ENCODE data around the gene TUT1.

The TUT1 gene

DNA sequence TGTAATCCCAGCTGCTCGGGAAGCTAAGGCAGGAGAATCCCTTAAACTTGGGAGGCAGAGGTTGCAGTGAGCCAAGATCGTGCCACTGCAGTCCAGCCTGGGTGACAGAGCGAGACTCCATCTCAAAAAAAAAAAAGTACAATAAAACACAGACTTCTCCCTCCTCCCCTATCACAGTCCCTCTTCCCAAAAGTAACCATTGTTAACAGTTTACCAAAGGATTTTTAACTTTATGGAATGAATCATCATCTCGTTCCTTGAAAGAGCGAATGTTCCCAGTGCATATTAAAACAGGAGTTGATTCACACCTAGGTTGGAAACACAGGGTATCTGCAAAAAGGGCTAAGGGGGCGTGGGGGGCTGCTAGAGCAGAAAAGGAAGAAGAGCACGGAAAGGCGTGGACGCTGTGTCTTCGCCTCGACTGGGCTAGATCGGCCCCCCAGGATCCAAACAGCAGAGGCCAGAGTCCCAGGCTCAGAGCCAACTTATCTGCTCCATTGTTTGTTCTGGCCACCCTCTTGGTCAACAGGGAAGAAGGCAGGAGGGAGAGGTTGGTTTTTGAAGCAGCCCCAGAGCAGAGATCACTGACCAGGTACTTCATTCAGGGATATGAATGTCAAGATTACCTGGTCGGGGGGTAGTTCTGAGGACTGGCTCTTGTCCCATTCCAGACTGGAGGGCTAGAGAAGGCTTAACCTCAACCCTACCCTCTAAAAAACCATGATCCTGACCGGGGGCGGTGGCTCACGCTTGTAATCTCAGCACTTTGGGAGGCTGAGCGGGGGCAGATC lies 42.6 kb downstream of the TUT1 start:
- no peak overlapping the region for H2AFZ ChIP-seq (ENCODE audit: low read depth)
- H3K4me2 ChIP-seq = no peak overlapping the region
- no peaks in the 10 kb centered on the region for H4K20me1 ChIP-seq (ENCODE audit: insufficient read depth)
- TF ChIP-seq, protein P1, sequence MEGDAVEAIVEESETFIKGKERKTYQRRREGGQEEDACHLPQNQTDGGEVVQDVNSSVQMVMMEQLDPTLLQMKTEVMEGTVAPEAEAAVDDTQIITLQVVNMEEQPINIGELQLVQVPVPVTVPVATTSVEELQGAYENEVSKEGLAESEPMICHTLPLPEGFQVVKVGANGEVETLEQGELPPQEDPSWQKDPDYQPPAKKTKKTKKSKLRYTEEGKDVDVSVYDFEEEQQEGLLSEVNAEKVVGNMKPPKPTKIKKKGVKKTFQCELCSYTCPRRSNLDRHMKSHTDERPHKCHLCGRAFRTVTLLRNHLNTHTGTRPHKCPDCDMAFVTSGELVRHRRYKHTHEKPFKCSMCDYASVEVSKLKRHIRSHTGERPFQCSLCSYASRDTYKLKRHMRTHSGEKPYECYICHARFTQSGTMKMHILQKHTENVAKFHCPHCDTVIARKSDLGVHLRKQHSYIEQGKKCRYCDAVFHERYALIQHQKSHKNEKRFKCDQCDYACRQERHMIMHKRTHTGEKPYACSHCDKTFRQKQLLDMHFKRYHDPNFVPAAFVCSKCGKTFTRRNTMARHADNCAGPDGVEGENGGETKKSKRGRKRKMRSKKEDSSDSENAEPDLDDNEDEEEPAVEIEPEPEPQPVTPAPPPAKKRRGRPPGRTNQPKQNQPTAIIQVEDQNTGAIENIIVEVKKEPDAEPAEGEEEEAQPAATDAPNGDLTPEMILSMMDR (conservative IDR thresholded peaks at IDR 0.05; ENCODE audit: low read depth, low read length) = no peak
- no peak overlapping the region for H3K9ac ChIP-seq
- no peaks in the 10 kb centered on the region for H3K27me3 ChIP-seq (ENCODE audit: insufficient read depth, low read depth)
- no peak overlapping the region for H3K4me3 ChIP-seq (IDR thresholded peaks at IDR 0.05; ENCODE audit: insufficient read depth, low read depth, low read length)
- peaks cover 28% of the 10 kb centered on the region for H3K79me2 ChIP-seq (ENCODE audit: insufficient read depth, low read depth)
- H3K27ac ChIP-seq = no peak overlapping the region
- H3K36me3 ChIP-seq (ENCODE audit: insufficient read depth) = no peaks in the 10 kb centered on the region
- H3K4me1 ChIP-seq (ENCODE audit: low read depth, poor library complexity, severe bottlenecking) = peaks cover 58% of the 10 kb centered on the region

DNA sequence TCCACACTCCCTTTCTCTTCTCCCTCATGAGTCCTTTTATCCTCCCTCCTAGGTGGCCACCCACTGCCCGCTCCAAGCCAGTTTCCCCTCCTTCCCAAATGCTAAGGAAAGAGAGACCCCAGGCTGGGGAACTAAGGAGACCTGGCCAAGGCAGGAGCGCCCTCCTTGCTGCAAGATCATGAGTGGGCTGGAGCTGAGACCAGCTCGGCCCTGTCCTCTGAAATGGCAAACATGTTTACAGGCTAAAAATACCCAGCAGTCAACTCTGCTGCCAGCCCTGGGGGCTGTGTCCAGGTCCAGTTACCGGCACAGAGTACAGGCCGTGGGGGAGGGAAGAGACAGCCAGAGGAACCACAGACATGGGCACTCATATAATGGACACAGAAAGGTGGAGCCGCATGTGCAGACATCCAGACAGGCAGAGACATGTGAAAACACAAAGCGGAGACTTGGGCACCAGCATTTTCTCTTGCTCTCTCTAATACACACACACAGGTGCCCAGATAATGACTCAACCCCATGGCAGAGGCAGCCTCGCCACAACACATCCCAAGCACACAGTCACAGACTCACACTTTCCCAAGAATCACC lies 43.5 kb downstream of the TUT1 start:
- Histone ChIP-seq H3K27me3 (ENCODE audit: insufficient read depth, low read depth) (no peaks in the 10 kb centered on the region), H3K36me3 (ENCODE audit: insufficient read depth) (no peaks in the 10 kb centered on the region), H2AFZ (ENCODE audit: low read depth) (no peak overlapping the region), H3K9ac (no peak overlapping the region), H3K27ac (no peak overlapping the region), H3K4me2 (no peak overlapping the region), H3K79me2 (ENCODE audit: insufficient read depth, low read depth) (peaks cover 37% of the 10 kb centered on the region), H3K4me1 (ENCODE audit: low read depth, poor library complexity, severe bottlenecking) (peaks cover 55% of the 10 kb centered on the region), H3K4me3 (IDR thresholded peaks at IDR 0.05; ENCODE audit: insufficient read depth, low read depth, low read length) (no peak overlapping the region), H4K20me1 (ENCODE audit: insufficient read depth) (no peaks in the 10 kb centered on the region)
- TF ChIP-seq, protein P1 (conservative IDR thresholded peaks at IDR 0.05; ENCODE audit: low read depth, low read length) = no peak

DNA sequence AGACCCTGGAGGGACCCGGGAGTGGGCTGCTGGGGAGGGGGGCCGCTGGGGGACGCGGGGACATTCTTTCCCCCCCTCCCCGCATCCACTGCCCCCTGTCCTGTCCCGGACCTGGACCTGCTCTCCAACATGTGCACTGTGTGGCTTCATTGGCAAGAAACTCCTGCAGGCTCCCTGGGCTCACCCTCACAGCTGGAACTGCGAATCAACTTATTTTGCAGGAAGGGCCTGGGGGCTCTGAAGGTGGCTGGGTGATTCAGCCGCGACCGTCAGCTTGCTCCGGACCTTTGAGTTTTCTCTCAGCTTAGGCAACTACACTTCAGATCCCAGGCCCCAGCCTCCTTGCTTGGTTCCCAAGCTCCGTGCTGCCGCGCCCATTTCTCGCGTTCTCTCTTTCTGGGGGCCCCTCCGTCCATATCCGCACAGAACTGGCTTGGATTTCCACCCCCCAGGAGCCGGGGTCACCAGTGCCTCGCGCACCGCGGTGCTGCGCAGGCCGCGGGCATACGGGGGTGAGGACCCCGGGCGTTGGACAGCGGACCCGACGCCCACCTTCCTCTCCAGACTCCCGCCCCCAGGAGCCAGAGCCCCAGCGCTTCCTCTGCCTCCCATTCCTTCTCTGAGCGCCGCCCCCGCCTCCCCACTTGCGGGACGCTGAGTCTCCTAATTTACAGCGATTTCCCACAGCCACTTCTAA lies 44.2 kb downstream of the TUT1 start:
- H3K79me2 ChIP-seq (ENCODE audit: insufficient read depth, low read depth) = peaks cover 44% of the 10 kb centered on the region
- TF ChIP-seq, protein P1 (conservative IDR thresholded peaks at IDR 0.05; ENCODE audit: low read depth, low read length) = no peak
- peaks cover 55% of the 10 kb centered on the region for H3K4me1 ChIP-seq (ENCODE audit: low read depth, poor library complexity, severe bottlenecking)
- H3K27me3 ChIP-seq (ENCODE audit: insufficient read depth, low read depth) = no peaks in the 10 kb centered on the region
- peaks cover 3% of the 10 kb centered on the region; the same call in 1 of the 2 replicates for H4K20me1 ChIP-seq (ENCODE audit: insufficient read depth)
- peak overlapping the region; percentile 73; the same call in 1 of the 2 replicates for H3K9ac ChIP-seq
- no peak overlapping the region for H3K4me3 ChIP-seq (IDR thresholded peaks at IDR 0.05; ENCODE audit: insufficient read depth, low read depth, low read length)
- H3K36me3 ChIP-seq (ENCODE audit: insufficient read depth) = no peaks in the 10 kb centered on the region
- H2AFZ ChIP-seq (ENCODE audit: low read depth) = peak overlapping the region; percentile 35; the same call in 1 of the 2 replicates
- peak overlapping the region; percentile 79 for H3K27ac ChIP-seq
- H3K4me2 ChIP-seq = peak overlapping the region; percentile 70

DNA sequence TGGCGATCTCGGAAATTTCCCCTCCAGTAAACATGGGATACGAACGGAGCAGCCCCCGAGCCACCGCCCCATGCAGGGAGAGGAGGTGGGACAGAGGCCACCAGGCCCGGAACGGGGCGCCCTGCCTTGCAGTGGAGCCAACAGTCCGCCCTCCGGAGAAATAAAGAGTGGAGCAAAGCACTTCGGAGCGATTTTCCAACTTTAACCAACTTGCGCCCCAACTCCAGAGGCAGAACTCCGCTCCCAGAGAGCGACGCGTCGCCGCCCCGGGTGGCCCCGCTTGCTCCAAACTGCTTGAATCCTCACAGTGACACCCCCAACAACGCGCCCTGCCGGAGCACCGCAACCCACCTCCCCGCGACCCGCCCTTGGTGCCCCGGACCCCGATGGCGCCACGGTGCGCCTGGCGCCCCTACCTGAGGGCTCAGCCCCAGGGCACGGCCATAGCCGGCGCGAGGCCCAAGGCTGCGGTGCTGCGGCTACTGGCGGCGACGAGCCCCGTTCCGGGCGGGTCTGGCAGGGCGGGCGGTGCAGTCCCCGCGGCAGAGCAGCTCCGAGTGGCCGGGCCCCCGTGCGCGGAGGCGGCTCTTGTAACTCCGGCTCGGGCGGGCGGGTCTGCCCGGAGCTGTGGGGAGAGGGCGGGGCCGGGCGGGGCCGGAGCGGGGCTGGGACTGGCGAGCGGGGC lies 44.9 kb downstream of the TUT1 start, which contains the start of gene AHNAK:
Gene AHNAK, minus strand, starts transcription at position 563 of the 685 bp plus-strand sequence. CDS start 10,708 bp downstream, outside the sequence.
- Histone ChIP-seq H3K36me3 (ENCODE audit: insufficient read depth) (no peaks in the 10 kb centered on the region), H3K27me3 (ENCODE audit: insufficient read depth, low read depth) (no peaks in the 10 kb centered on the region), H3K4me3 (IDR thresholded peaks at IDR 0.05; ENCODE audit: insufficient read depth, low read depth, low read length) (no peak within 1 kb of the TSS), H3K9ac (peak within 1 kb of the TSS; percentile 73), H3K4me2 (peak within 1 kb of the TSS; percentile 99), H3K27ac (peak within 1 kb of the TSS; percentile 79), H4K20me1 (ENCODE audit: insufficient read depth) (peaks cover 4% of the 10 kb centered on the region; the same call in 1 of the 2 replicates), H3K4me1 (ENCODE audit: low read depth, poor library complexity, severe bottlenecking) (peaks cover 56% of the 10 kb centered on the region), H3K79me2 (ENCODE audit: insufficient read depth, low read depth) (peaks cover 51% of the 10 kb centered on the region), H2AFZ (ENCODE audit: low read depth) (peak within 1 kb of the TSS; percentile 35; the same call in 1 of the 2 replicates)
- TF ChIP-seq, protein P1 (conservative IDR thresholded peaks at IDR 0.05; ENCODE audit: low read depth, low read length) = no peak

All from KMS-11 (cell line).